ENCODE results near the gene TIGD7. TPM values are rescaled to one million over a fixed set of nuclear protein-coding genes. Genes with fewer than 3 reads are reported as not detected.

TIGD7 gene
- polyA plus RNA-seq, 1 donor = 10.7 TPM

DNA sequence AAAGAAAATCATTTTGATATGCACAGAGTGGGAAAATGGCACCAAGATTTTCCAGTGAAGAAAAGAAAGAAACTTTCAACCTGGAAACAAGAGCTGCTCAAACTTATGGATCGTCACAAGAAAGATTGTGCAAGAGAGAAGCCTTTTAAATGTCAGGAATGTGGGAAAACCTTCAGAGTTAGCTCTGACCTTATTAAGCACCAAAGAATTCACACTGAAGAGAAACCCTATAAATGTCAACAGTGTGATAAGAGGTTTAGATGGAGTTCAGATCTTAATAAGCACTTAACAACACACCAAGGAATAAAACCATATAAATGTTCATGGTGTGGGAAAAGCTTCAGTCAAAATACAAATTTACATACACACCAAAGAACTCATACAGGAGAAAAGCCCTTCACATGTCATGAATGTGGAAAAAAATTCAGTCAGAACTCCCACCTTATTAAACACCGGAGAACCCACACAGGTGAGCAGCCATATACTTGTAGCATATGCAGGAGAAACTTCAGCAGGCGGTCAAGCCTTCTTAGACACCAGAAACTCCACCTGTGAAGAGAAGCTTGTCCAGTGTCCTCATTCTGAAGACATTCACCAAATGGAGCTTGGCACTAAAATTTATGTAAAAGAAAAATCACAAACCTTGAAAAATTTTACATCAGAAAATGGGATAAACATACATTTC is 12.2 kb upstream of the TIGD7 start:
- Histone ChIP-seq H3K4me1 (ENCODE audit: control insufficient read depth, insufficient read depth, low read length) (no peaks in the 10 kb centered on the region), H3K27ac (ENCODE audit: low read length) (no peak overlapping the region), H3K27me3 (ENCODE audit: control insufficient read depth, insufficient read depth, low read length) (no peaks in the 10 kb centered on the region), H3K36me3 (ENCODE audit: control insufficient read depth, insufficient read depth, low read length) (peaks cover 44% of the 10 kb centered on the region), H3K9me3 (ENCODE audit: control insufficient read depth, low read depth, low read length) (peaks cover 72% of the 10 kb centered on the region), H3K4me3 (ENCODE audit: low read length) (no peak overlapping the region)
- 100% methylated on average over 1 of the region's 3 CpGs for WGBS (ENCODE audit: insufficient coverage, low lambda C conversion rate)
- no peak for DNase-seq

DNA sequence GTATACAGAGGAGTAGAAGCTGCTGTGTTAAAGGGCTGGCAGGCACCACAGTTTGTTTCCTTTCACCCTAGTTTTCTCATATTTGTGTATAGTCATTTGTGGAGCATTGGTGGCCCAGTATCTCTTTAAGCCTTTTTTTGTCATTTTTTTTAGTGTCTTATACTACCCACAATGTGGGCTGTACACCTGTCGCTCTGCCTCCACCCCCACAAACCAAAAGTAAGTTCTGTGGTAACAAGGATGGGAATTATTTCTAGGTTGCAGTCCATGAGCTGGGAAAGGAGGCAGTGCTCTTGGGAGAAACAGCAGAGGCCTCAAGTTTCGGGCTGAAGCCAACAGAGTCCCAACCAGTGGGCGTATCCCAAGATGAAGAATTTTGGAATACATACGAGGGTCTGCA is 6.3 kb upstream of the TIGD7 start:
- no peak overlapping the region for H3K4me3 ChIP-seq (ENCODE audit: low read length)
- H3K36me3 ChIP-seq (ENCODE audit: control insufficient read depth, insufficient read depth, low read length) = peaks cover 51% of the 10 kb centered on the region
- H3K27me3 ChIP-seq (ENCODE audit: control insufficient read depth, insufficient read depth, low read length) = no peaks in the 10 kb centered on the region
- DNase-seq = no peak
- no peak overlapping the region for H3K27ac ChIP-seq (ENCODE audit: low read length)
- H3K9me3 ChIP-seq (ENCODE audit: control insufficient read depth, low read depth, low read length) = peaks cover 70% of the 10 kb centered on the region
- WGBS (ENCODE audit: insufficient coverage, low lambda C conversion rate) = no CpG with 5 or more reads among the region's 4 CpGs
- H3K4me1 ChIP-seq (ENCODE audit: control insufficient read depth, insufficient read depth, low read length) = no peaks in the 10 kb centered on the region

- DNase-seq = no peak
- peaks cover 4% of the 10 kb centered on the region for H3K4me1 ChIP-seq (ENCODE audit: control insufficient read depth, insufficient read depth, low read length)
- 61% methylated on average over 3 of the region's 11 CpGs for WGBS (ENCODE audit: insufficient coverage, low lambda C conversion rate)
- H3K9me3 ChIP-seq (ENCODE audit: control insufficient read depth, low read depth, low read length) = peaks cover 66% of the 10 kb centered on the region
- H3K27ac ChIP-seq (ENCODE audit: low read length) = peak overlapping the region; percentile 92
- peak overlapping the region; percentile 77 for H3K4me3 ChIP-seq (ENCODE audit: low read length)
- H3K36me3 ChIP-seq (ENCODE audit: control insufficient read depth, insufficient read depth, low read length) = peaks cover 24% of the 10 kb centered on the region
- H3K27me3 ChIP-seq (ENCODE audit: control insufficient read depth, insufficient read depth, low read length) = no peaks in the 10 kb centered on the region
Observed at GRCh38 chr16:3306078-3306477, 848 bp upstream of the TIGD7 start.

DNA sequence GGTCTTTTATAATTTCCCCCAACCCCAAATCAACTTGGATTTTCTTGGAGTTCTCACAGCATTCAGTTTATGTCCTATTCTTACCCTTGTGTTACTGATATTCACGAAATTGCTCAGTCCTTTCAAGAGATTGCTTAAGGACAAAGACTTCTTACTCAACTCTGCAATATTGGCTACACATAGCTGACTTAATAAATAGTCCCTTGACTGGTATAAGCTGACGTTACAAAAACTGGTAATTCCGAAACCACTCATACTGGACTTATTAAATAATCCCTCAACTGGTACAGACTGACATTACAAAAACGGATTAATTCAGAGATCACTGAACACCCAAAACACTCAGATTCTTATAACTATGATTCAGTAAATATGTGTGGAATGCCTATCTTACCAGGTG is 860 bp downstream of the TIGD7 start:
- peaks cover 50% of the 10 kb centered on the region for H3K9me3 ChIP-seq (ENCODE audit: control insufficient read depth, low read depth, low read length)
- H3K27me3 ChIP-seq (ENCODE audit: control insufficient read depth, insufficient read depth, low read length) = no peaks in the 10 kb centered on the region
- peaks cover 4% of the 10 kb centered on the region for H3K4me1 ChIP-seq (ENCODE audit: control insufficient read depth, insufficient read depth, low read length)
- H3K27ac ChIP-seq (ENCODE audit: low read length) = no peak overlapping the region
- no peak for DNase-seq
- WGBS (ENCODE audit: insufficient coverage, low lambda C conversion rate) = 57% methylated on average over 1 of the region's 4 CpGs
- peak overlapping the region; percentile 77 for H3K4me3 ChIP-seq (ENCODE audit: low read length)
- H3K36me3 ChIP-seq (ENCODE audit: control insufficient read depth, insufficient read depth, low read length) = peaks cover 29% of the 10 kb centered on the region

GRCh38 chr16:3295783-3296182 is 9.4 kb downstream of the TIGD7 start:
- DNase-seq = no peak
- WGBS (ENCODE audit: insufficient coverage, low lambda C conversion rate) = 92% methylated on average over 2 of the region's 13 CpGs
- Histone ChIP-seq H3K36me3 (ENCODE audit: control insufficient read depth, insufficient read depth, low read length) (peaks cover 27% of the 10 kb centered on the region), H3K4me3 (ENCODE audit: low read length) (no peak overlapping the region), H3K27me3 (ENCODE audit: control insufficient read depth, insufficient read depth, low read length) (no peaks in the 10 kb centered on the region), H3K27ac (ENCODE audit: low read length) (no peak overlapping the region), H3K4me1 (ENCODE audit: control insufficient read depth, insufficient read depth, low read length) (no peaks in the 10 kb centered on the region), H3K9me3 (ENCODE audit: control insufficient read depth, low read depth, low read length) (peaks cover 58% of the 10 kb centered on the region)

GRCh38 chr16:3295209-3295608 is 10.0 kb downstream of the TIGD7 start:
- Histone ChIP-seq H3K4me3 (ENCODE audit: low read length) (no peak overlapping the region), H3K36me3 (ENCODE audit: control insufficient read depth, insufficient read depth, low read length) (peaks cover 31% of the 10 kb centered on the region), H3K27me3 (ENCODE audit: control insufficient read depth, insufficient read depth, low read length) (no peaks in the 10 kb centered on the region), H3K4me1 (ENCODE audit: control insufficient read depth, insufficient read depth, low read length) (no peaks in the 10 kb centered on the region), H3K9me3 (ENCODE audit: control insufficient read depth, low read depth, low read length) (peaks cover 64% of the 10 kb centered on the region), H3K27ac (ENCODE audit: low read length) (no peak overlapping the region)
- no peak for DNase-seq
- WGBS (ENCODE audit: insufficient coverage, low lambda C conversion rate) = no CpG with 5 or more reads among the region's 45 CpGs

DNA sequence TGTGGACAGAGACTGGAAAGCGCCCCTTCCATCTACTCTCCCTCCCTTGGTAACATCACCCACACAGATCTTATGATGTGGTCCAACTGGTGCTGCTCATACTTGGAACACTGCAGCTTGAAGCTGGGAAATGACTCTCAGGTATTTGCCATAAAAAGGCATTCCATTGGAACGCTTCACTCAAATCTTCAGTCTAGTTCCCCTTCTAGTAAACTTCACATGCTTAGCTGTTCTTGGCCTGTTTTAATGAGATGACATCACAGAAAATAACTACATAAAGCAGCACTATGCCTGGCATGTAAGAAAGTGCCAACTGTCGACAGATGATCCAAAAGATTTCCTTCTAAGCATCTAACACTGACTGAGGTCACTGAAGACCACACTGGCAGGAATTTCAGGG is 12.6 kb downstream of the TIGD7 start:
- H3K9me3 ChIP-seq (ENCODE audit: control insufficient read depth, low read depth, low read length) = peaks cover 83% of the 10 kb centered on the region
- H3K4me1 ChIP-seq (ENCODE audit: control insufficient read depth, insufficient read depth, low read length) = no peaks in the 10 kb centered on the region
- H3K36me3 ChIP-seq (ENCODE audit: control insufficient read depth, insufficient read depth, low read length) = peaks cover 49% of the 10 kb centered on the region
- H3K27ac ChIP-seq (ENCODE audit: low read length) = no peak overlapping the region
- no peaks in the 10 kb centered on the region for H3K27me3 ChIP-seq (ENCODE audit: control insufficient read depth, insufficient read depth, low read length)
- WGBS (ENCODE audit: insufficient coverage, low lambda C conversion rate) = no CpG with 5 or more reads among the region's 3 CpGs
- no peak for DNase-seq
- H3K4me3 ChIP-seq (ENCODE audit: low read length) = no peak overlapping the region

GRCh38 chr16:3289998-3290673 is 15.1 kb downstream of the TIGD7 start:
- no peak for DNase-seq
- Histone ChIP-seq H3K9me3 (ENCODE audit: control insufficient read depth, low read depth, low read length) (peaks cover 69% of the 10 kb centered on the region), H3K4me1 (ENCODE audit: control insufficient read depth, insufficient read depth, low read length) (peaks cover under 1% of the 10 kb centered on the region), H3K27me3 (ENCODE audit: control insufficient read depth, insufficient read depth, low read length) (no peaks in the 10 kb centered on the region), H3K4me3 (ENCODE audit: low read length) (no peak overlapping the region), H3K27ac (ENCODE audit: low read length) (no peak overlapping the region), H3K36me3 (ENCODE audit: control insufficient read depth, insufficient read depth, low read length) (peaks cover 70% of the 10 kb centered on the region)
- no CpG with 5 or more reads among the region's 16 CpGs for WGBS (ENCODE audit: insufficient coverage, low lambda C conversion rate)

DNA sequence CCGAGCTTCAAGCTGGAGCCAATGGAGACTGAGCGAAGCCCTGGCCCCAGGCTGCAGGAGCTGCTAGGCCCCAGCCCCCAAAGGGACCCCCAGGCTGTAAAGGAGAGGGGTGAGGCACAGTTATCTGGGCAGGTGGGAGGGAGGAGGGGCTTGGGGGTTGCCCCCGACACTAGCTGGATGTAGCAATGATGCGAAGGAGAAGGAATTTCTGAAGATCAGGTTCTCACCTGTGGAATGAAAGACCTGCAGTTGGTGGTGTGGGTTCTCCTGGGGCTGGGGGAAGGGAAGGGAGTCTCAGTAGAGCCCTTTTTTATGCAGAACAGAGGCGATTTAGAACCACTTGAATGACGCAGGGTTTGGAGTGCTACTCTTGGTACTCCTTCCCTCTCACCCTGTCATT is 20.1 kb downstream of the TIGD7 start:
- WGBS (ENCODE audit: insufficient coverage, low lambda C conversion rate) = no CpG with 5 or more reads among the region's 6 CpGs
- H3K4me1 ChIP-seq (ENCODE audit: control insufficient read depth, insufficient read depth, low read length) = peaks cover 3% of the 10 kb centered on the region
- H3K36me3 ChIP-seq (ENCODE audit: control insufficient read depth, insufficient read depth, low read length) = peaks cover 43% of the 10 kb centered on the region
- no peak for DNase-seq
- H3K27me3 ChIP-seq (ENCODE audit: control insufficient read depth, insufficient read depth, low read length) = no peaks in the 10 kb centered on the region
- peaks cover 34% of the 10 kb centered on the region for H3K9me3 ChIP-seq (ENCODE audit: control insufficient read depth, low read depth, low read length)
- H3K27ac ChIP-seq (ENCODE audit: low read length) = no peak overlapping the region
- H3K4me3 ChIP-seq (ENCODE audit: low read length) = peak overlapping the region; percentile 90

DNA sequence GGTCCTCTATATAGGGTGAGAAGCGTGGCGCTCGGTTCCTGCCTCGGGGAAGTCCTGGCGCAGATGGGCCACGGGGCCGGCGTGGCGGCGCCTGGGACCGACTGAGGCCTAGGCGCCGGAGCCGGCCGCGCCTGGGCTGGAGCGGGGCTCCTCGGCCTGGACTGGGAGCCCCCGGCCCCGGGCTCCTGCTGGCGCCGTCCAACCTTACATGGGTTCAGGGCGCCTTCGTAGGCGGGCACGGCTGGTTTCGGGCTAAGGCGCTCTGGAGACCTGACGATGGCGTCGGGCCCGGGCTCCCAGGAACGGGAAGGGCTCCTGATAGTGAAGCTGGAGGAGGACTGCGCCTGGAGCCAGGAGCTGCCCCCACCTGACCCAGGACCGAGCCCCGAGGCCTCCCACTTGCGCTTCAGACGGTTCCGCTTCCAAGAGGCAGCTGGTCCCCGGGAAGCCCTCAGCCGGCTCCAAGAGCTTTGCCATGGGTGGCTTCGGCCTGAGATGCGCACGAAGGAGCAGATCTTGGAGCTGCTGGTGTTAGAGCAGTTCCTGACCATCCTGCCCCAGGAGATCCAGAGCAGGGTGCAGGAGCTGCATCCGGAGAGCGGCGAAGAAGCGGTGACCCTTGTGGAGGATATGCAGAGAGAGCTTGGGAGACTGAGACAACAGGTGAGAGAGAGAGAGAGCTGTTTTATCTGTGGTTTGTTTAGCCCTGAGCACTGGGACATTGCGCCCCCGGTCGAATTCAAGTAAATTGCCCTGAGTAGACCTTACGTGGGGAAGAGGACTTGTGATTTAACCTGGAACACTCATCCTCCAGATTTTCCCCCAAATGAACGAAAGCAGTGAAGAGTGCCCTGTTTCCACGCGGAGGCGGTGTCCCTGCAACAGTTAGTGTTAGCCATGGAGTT is 21.4 kb downstream of the TIGD7 start:
- H3K4me1 ChIP-seq (ENCODE audit: control insufficient read depth, insufficient read depth, low read length) = peaks cover 3% of the 10 kb centered on the region
- WGBS (ENCODE audit: insufficient coverage, low lambda C conversion rate) = no CpG with 5 or more reads among the region's 56 CpGs
- peaks cover 22% of the 10 kb centered on the region for H3K9me3 ChIP-seq (ENCODE audit: control insufficient read depth, low read depth, low read length)
- no peak for DNase-seq
- H3K27ac ChIP-seq (ENCODE audit: low read length) = peak overlapping the region; percentile 99
- peak overlapping the region; percentile 90 for H3K4me3 ChIP-seq (ENCODE audit: low read length)
- peaks cover 30% of the 10 kb centered on the region for H3K36me3 ChIP-seq (ENCODE audit: control insufficient read depth, insufficient read depth, low read length)
- no peaks in the 10 kb centered on the region for H3K27me3 ChIP-seq (ENCODE audit: control insufficient read depth, insufficient read depth, low read length)

Data from large intestine (tissue), 3 donors.